Measurements from ENCODE around the gene GNPNAT1.

DNA sequence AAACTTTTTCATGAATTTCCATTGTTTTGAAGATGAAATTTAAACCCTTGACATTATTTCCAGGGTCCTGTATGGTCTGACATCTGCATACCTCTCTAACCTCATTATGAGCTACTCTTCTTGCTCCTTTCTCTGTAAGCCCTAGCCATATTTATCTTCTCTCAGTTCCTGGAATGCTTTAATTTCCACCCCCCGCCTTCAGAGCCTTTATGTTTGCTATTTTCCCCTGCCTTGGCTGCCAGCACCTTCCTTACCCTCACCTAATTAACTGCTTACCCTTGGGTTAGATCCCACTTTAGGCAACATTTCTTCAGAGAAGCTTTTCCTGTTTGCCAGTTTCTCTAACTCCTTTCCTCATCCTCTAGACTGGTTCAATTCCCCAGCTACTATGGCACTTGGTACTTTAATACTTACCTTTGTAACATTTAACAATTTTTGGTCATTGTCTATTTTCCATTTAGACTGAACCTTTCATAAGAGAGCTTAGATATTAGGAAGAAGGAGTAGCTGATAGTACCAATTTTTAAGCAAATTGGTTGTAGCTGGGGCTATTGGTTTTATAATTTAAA is 55.4 kb downstream of the GNPNAT1 start:
- TF ChIP-seq TEAD4 (IDR thresholded peaks at IDR 0.05) (no peak), MAX (IDR thresholded peaks at IDR 0.05) (no peak), TAF1 (IDR thresholded peaks at IDR 0.05; ENCODE audit: low read depth) (no peak), RAD21 (IDR thresholded peaks at IDR 0.05; ENCODE audit: low read depth) (no peak), EGR1 (IDR thresholded peaks at IDR 0.05) (no peak), ZBTB7A (IDR thresholded peaks at IDR 0.05; ENCODE audit: low read depth) (no peak)
- TF ChIP-seq, protein P1, sequence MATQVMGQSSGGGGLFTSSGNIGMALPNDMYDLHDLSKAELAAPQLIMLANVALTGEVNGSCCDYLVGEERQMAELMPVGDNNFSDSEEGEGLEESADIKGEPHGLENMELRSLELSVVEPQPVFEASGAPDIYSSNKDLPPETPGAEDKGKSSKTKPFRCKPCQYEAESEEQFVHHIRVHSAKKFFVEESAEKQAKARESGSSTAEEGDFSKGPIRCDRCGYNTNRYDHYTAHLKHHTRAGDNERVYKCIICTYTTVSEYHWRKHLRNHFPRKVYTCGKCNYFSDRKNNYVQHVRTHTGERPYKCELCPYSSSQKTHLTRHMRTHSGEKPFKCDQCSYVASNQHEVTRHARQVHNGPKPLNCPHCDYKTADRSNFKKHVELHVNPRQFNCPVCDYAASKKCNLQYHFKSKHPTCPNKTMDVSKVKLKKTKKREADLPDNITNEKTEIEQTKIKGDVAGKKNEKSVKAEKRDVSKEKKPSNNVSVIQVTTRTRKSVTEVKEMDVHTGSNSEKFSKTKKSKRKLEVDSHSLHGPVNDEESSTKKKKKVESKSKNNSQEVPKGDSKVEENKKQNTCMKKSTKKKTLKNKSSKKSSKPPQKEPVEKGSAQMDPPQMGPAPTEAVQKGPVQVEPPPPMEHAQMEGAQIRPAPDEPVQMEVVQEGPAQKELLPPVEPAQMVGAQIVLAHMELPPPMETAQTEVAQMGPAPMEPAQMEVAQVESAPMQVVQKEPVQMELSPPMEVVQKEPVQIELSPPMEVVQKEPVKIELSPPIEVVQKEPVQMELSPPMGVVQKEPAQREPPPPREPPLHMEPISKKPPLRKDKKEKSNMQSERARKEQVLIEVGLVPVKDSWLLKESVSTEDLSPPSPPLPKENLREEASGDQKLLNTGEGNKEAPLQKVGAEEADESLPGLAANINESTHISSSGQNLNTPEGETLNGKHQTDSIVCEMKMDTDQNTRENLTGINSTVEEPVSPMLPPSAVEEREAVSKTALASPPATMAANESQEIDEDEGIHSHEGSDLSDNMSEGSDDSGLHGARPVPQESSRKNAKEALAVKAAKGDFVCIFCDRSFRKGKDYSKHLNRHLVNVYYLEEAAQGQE (IDR thresholded peaks at IDR 0.05; ENCODE audit: low read depth), result no peak
